Lower leg skin (tissue), 4 donors: ENCODE measurements around the gene ZNF627. TPM values are rescaled to one million over a fixed set of nuclear protein-coding genes. Genes with fewer than 3 reads are reported as not detected.
"Not testable (repeated sequence)": the region's sequence is repeated elsewhere in the genome, so short reads cannot be mapped to it uniquely, and the experiment has no call there.

Experiments
- DNase-seq, 2 donors: peaks; one replicate each; pipeline ENCODE4 v3.0.0-alpha.2; 2019; ENCODE audit warnings: low spot score in 2 of 2
- H3K4me3 ChIP-seq: fragments of 200-600 bp; sonication (generic); 2 replicates; pipeline ENCODE4 v1.5.1; 2017; ENCODE audit warnings: mild to moderate bottlenecking, low read depth; ENCODE audit not compliant: poor library complexity, severe bottlenecking
- CTCF ChIP-seq, 3 donors: fragments of 450-650 bp; IDR thresholded peaks; one replicate each; pipeline ENCODE4 v1.5.1; 2016; ENCODE audit warnings: antibody characterized with exemption in 3 of 3, mild to moderate bottlenecking in 3 of 3, moderate library complexity in 2 of 3
- POLR2A ChIP-seq, 2 donors: fragments of 450-650 bp; IDR thresholded peaks; one replicate each; pipeline ENCODE4 v1.6.1; 2016 to 2017; ENCODE audit warnings: antibody characterized with exemption in 2 of 2, mild to moderate bottlenecking in 1 of 2, moderate library complexity in 1 of 2
- WGBS, 2 donors: methylation state at CpG; one replicate each; pipeline ENCODE4 v1.1.5; 2018; 5-methylcytosine and 5-hydroxymethylcytosine counted together
- intact Hi-C: fragments of 100-400 bp; cut with DNase I; formaldehyde crosslinking; loops from one replicate; pipeline ENCODE4 v1.15.0; 2023; ENCODE audit warnings: low total_unique reads
- total RNA-seq, 4 donors: library from RNA; depleted of rRNA; stranded (reverse); fragments of >200 nt; gene quantifications; one replicate each; pipeline ENCODE4 v1.1.0, GENCODE V29; 2016

Gene ZNF627
- total RNA-seq, 4 donors from 2014 or later, result 8.6 to 12.1 (median 11.2) TPM

GRCh38 chr19:11598103-11598483 lies 810 bp downstream of the ZNF627 start:
- intact Hi-C loops, result no loop called here
- no peak for TF ChIP-seq POLR2A (IDR thresholded peaks at IDR 0.05)
- TF ChIP-seq CTCF (IDR thresholded peaks at IDR 0.05), result no peak
- WGBS, 2 donors, result 62 to 71% methylated on average over 10 of the region's 10 CpGs
- DNase-seq, result no peak
- peak overlapping the region; percentile 82 for H3K4me3 ChIP-seq

GRCh38 chr19:11598746-11599145 lies 1.5 kb downstream of the ZNF627 start:
- WGBS, 2 donors, result 85 to 88% methylated on average over 2 of the region's 2 CpGs

GRCh38 chr19:11599704-11600103 lies 2.4 kb downstream of the ZNF627 start:
- H3K4me3 ChIP-seq, DNase-seq, intact Hi-C loops: not testable (repeated sequence)
- WGBS, 2 donors, result 95 to 96% methylated on average over 8 of the region's 8 CpGs

More at GRCh38 chr19:11598746-11599145, 1.5 kb downstream of the ZNF627 start:
- intact Hi-C loops, result no loop called here
- TF ChIP-seq POLR2A (IDR thresholded peaks at IDR 0.05) (no peak), CTCF (IDR thresholded peaks at IDR 0.05) (no peak)
- no peak for DNase-seq
- no peak overlapping the region for H3K4me3 ChIP-seq

GRCh38 chr19:11606484-11606883 lies 9.2 kb downstream of the ZNF627 start:
- TF ChIP-seq CTCF (IDR thresholded peaks at IDR 0.05) (no peak), POLR2A (IDR thresholded peaks at IDR 0.05) (no peak)
- DNase-seq, result no peak
- intact Hi-C loops, result no loop called here
- H3K4me3 ChIP-seq, result no peak overlapping the region
- 97 to 99% methylated on average over 8 of the region's 8 CpGs for WGBS, 2 donors

GRCh38 chr19:11611730-11612129 lies 14.4 kb downstream of the ZNF627 start:
- TF ChIP-seq POLR2A (IDR thresholded peaks at IDR 0.05), result no peak
- TF ChIP-seq CTCF (IDR thresholded peaks at IDR 0.05), result no peak
- no peak overlapping the region for H3K4me3 ChIP-seq
- intact Hi-C loops, result no loop called here
- no peak for DNase-seq
- WGBS, 2 donors, result 87 to 93% methylated on average over 1 of the region's 1 CpG

- 90 to 97% methylated on average over 5 of the region's 5 CpGs for WGBS, 2 donors
- no peak for TF ChIP-seq CTCF (IDR thresholded peaks at IDR 0.05)
- no peak for TF ChIP-seq POLR2A (IDR thresholded peaks at IDR 0.05)
- H3K4me3 ChIP-seq, result no peak overlapping the region
- intact Hi-C loops, result no loop called here
- DNase-seq, result no peak
Observed at GRCh38 chr19:11612816-11613511, 15.7 kb downstream of the ZNF627 start.
